Body of pancreas (tissue), 4 donors: ENCODE data around the gene CYS1.

Experiments
- CTCF ChIP-seq, 7 experiments: fragments of 450-650 bp in 4 of 7; fragments of 200-600 bp in 3 of 7; sonication (generic) in 3 of 7; IDR thresholded peaks; one replicate each; pipeline ENCODE4 v1.5.1; 2016 to 2019; ENCODE audit warnings: antibody characterized with exemption in 7 of 7
- POLR2A ChIP-seq, 3 donors: fragments of 450-650 bp; IDR thresholded peaks; one replicate each; pipeline ENCODE4 v1.6.1; 2016; ENCODE audit warnings: antibody characterized with exemption in 3 of 3, mild to moderate bottlenecking in 2 of 3

DNA sequence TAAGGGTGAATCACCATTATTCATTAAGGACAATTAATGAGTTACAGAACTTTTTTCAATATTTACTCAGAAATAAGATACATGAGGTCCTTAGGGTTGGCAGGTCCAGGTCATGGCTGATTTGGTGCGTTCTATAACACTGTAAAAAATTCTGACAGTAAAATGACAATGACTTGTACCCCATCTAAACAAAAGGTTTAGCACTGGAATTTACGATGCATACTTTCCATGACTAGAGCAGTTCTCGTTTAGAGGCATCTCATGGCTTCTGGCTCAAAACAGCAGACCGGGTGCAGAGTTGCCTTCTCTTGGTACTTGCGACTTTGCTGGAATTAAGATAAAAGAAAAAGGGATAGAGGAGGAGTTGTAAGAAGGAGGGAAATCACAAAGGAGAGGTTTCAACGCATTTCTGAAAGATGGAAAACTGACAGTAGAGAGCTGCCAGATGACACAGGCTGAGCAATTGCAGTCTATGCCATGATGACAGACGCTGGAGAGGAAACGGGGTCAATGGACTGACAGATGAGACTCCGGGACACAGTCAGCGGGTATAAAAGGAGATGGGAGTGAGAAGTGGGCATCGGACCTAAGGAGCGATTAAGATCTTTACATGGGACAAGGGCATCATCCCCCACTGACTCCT, 4.1 kb upstream of the CYS1 start:
- TF ChIP-seq CTCF (IDR thresholded peaks at IDR 0.05) (no peak), POLR2A (IDR thresholded peaks at IDR 0.05) (no peak)
